SKM-1 treated with dmso at 0.1 percent for 144 hours (cell line): ENCODE results near the gene ZNF318.
"Not testable (repeated sequence)": the region's sequence is repeated elsewhere in the genome, so short reads cannot be mapped to it uniquely, and the experiment has no call there.

Experiments
- DNase-seq: peaks from one replicate; lab custom pipeline; 2025; ENCODE audit not compliant: unreplicated experiment; lab: John Stamatoyannopoulos, UW

ZNF318 gene

GRCh38 chr6:43303751-43304331 is 65.6 kb downstream of the ZNF318 start:
- DNase-seq, result no peak

DNA sequence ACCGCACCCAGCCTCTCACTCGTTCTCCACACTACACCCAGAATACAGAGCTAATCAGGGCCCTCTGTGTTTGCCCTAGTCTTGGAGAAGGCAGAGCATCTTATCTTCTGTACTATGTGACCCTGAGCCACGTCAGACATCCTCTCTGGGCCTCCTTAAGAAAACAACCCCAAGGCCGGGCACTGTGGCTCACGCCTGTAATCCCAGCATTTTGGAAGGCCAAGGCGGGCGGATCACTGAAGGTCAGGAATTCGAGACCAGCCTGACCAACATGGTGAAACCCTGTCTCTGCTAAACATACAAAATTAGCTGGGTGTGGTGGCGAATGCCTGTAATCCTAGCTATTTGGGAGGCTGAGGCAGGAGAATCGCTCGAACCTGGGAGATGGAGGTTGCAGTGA is 66.4 kb downstream of the ZNF318 start:
- not testable (repeated sequence) for DNase-seq

DNA sequence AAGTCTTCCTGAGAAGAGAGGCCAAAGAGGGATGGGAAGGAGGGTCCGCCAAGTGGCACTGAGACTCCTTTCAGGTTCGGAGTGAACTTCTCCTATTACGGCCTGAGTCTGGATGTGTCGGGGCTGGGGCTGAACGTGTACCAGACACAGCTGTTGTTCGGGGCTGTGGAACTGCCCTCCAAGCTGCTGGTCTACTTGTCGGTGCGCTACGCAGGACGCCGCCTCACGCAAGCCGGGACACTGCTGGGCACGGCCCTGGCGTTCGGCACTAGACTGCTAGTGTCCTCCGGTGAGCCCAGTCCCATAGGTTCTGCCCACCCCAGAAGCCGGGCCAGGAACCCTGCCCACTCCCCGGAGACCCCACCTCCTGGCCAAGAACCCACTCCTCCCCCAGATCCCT is 67.3 kb downstream of the ZNF318 start:
- no peak for DNase-seq

DNA sequence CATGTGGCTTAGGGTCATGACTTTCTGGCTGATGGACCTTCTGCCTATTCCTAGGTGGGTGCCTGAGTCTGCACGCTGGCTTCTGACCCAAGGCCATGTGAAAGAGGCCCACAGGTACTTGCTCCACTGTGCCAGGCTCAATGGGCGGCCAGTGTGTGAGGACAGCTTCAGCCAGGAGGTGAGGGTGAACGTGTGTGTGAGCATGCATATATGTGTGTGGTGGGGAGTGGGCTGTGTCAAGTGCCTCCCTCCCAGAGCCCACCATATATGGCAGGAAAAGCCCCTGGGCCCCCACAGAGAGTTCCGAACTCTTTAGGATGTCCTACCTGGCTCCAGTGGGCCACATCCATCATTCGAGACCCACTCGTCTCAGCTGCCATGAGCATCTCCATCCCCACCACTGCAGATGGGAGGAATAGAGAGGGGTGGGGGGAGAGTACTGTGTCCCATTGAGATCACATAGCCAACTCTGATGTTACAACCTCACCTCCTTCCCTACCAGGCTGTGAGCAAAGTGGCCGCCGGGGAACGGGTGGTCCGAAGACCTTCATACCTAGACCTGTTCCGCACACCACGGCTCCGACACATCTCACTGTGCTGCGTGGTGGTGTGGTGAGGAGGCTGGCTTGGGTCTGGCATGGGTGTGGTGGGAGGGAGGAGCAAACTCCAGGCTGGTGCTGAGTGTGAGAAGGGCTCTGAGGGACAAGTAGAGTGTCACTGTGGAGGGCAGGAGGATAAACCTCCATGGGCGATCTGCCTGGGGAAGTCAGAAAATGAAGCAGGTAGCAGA is 68.2 kb downstream of the ZNF318 start:
- no peak for DNase-seq

DNA sequence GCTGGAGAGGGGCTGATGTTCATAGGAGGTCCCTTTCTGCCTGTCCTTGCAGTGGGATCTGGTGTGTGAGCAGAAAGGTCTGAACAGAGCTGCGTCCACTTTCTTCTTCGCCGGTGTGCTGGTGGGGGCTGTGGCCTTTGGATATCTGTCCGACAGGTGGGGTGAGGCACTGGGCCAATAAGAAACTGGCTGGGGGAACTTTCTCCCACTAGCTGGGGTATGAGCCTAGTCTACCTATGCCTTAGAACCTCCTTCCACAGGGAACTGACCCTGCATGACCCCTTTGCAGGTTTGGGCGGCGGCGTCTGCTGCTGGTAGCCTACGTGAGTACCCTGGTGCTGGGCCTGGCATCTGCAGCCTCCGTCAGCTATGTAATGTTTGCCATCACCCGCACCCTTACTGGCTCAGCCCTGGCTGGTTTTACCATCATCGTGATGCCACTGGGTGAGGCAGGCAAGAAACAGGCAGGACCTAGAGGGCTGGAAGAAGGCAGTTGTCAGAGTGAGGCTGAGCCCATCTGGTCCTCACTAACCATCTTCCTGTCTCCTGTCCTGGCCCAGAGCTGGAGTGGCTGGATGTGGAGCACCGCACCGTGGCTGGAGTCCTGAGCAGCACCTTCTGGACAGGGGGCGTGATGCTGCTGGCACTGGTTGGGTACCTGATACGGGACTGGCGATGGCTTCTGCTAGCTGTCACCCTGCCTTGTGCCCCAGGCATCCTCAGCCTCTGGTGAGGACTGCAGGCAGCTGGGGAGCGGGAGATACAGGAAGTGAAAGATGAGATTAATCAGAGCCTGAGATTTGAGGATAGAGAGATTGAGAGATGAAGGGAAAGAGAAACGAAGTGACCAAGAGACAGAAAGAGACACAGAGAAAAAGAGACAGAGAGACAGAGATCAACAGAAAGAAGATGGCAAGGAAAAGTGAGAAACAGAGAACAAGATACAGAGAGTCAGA is 69.8 kb downstream of the ZNF318 start:
- DNase-seq, result no peak

DNA sequence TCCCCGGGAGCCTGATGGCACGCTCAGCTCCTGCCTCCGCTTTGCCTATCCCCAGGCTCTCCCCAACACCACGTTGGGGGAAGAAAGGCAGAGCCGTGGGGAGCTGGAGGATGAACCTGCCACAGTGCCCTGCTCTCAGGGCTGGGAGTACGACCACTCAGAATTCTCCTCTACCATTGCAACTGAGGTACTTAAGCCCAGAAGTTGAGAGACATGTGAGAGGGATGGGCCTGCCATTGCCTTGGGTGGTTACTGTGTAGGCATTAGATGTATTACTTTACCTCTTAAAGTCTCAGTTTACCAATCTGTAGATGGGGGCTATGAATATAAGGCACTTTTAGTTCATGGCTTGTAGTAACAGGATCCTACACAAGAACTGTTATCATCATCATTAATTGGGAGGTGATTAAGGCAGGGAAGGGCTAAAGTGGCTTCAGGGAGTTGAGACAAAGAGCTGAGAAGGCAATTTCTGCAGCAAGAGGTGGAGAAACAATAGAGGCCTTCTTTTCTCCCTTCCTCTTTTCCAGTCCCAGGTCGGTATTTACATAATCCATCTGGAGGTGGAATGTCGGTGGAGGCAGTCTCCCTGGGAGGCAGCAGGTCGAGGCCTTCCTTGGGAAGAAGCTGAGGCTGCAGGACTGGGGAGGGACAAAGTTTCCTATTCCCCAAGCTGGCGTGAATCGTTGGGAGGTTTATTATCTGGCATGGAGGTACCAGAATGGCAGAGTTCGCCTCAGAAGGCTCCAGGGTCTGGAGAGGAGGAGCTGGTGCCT is 70.7 kb downstream of the ZNF318 start:
- DNase-seq, result no peak

- no peak for DNase-seq
These were observed 71.5 kb downstream of the ZNF318 start, which contains the start of gene SLC22A7 for GRCh38 chr6:43297644-43298564. Gene SLC22A7, plus strand, starts transcription at chr6:43298260. Its CDS starts 99 bp downstream, at chr6:43298359.

DNA sequence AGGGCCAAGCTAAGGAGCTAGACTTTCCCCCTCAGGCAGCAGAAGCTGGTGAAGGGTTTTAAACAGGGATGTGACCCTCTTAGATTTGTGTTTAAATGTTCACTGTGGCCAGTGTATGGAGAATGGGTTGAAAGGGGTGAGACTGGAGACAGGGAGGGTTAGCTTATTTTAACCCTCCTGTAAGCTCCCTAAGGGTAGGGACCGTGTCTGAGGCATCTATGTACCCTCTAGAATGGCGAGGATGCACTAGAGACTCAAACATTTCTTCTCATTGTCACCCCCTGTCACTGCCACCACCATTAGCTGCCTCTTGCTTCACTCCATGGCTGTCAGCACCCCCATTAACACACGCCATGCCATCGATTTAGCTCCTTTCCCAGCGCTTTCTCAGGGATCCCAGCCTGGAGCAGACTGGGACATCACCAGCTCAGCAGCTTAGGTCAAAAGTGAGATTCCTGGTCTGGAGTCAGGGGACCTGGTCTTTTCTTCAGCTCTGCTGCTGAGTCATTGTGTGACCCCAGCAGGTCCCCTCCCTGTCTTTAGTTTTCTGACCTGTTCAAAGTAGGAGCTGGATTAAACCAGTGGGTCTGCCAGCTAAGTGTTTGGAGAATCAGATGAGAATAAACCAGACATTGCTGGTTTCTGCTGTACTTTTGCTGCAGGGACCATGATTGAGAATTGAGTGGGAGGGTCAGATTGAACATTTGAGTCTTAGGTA is 72.5 kb downstream of the ZNF318 start:
- no peak for DNase-seq

DNA sequence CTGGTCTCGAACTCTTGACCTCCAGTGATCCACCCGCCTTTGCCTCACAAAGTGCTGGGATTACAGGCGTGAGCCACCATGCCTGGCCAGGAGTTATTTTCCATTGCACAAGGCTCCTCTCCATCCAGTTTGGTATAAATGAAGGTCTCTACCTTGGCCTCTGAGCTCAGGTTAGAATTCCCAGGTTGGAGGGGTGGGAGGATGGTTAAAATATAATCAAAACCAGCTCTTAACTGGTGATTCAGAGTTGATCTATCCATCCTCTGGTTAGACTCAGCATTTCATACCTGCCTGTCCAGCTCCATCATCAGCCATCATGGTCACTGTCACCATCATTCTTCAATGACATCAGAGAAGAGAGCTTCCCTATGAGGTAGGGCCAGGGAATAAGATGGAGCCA is 74.0 kb downstream of the ZNF318 start:
- no peak for DNase-seq

GRCh38 chr6:43294536-43294935 is 74.9 kb downstream of the ZNF318 start:
- DNase-seq, result no peak

DNA sequence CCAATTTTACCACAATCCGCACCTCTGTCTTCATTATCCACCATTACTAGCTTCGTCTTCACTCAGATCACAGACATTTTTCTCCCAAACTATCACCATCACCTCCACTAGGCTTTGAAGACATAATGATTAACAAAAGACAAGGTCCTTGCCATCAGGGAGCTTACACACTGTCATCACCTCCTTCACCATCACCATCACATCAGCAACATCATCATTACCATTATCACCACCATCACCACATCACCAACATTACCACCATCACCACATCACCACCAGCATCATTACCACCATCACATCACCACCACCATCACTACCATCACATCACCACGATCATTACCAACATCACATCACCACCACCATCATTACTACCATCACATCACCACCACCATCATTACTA is 75.7 kb downstream of the ZNF318 start:
- DNase-seq, result no peak

GRCh38 chr6:43292763-43293318 is 76.6 kb downstream of the ZNF318 start:
- DNase-seq, result no peak

DNA sequence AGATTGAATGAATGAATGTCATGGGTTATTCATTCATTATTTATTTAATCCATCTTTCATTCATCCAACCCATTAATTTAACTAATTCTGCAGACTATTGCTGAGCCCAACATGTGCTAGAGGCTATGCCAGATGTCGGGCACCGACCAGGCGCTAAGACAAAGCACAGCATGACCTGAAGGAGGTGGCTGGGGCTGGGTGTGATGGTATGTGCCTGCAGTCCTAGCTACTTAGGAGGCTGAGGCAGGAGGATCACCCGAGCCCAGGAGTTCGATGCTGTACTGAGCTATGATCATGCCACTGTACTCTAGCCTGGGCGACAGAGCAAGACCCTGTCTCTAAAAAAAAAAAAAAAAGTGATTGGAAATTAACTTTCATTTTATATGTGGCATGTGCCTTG is 77.1 kb downstream of the ZNF318 start:
- no peak for DNase-seq

DNA sequence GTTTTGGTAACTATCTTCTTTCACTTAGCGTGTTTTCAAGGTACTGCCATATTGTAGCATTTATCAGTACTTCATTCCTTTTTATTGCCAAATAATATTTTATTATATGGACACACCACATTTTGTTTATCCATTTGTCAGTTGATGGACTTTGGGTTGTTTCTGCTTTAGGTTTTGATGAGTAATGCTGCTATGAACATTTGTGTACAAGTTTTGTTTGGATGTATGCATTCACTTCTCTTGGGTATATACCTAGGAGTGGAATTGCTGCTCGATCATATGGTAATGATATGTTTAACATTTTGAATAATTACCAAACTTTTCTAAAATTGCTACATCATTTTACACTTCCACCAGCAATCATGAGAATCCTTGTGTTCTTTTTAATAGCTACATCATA is 77.7 kb downstream of the ZNF318 start:
- no peak for DNase-seq

DNA sequence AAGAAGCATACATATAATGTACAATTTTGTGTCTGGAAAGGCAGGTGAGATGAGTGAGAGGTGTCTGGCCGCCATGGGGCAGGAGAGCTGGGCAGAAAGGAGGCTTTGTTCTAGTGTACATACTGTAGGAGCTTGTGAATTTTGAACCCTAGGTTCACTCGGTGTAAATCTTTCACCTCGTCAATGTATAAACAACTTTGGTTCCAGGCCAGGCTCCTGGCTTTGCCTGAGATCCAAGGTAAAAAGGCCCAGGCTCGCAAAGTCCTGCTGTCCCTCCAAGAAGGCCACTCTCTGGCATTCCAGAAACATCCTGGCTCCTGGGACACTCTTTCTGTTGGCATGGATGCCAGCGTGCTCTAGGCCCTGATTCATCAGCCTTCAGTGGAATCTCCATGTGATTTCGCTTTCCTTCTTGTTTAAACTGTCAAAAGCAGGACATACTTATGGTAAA is 78.5 kb downstream of the ZNF318 start:
- DNase-seq, result no peak

- DNase-seq, result no peak
These were observed 79.0 kb downstream of the ZNF318 start for GRCh38 chr6:43290339-43290904.

DNA sequence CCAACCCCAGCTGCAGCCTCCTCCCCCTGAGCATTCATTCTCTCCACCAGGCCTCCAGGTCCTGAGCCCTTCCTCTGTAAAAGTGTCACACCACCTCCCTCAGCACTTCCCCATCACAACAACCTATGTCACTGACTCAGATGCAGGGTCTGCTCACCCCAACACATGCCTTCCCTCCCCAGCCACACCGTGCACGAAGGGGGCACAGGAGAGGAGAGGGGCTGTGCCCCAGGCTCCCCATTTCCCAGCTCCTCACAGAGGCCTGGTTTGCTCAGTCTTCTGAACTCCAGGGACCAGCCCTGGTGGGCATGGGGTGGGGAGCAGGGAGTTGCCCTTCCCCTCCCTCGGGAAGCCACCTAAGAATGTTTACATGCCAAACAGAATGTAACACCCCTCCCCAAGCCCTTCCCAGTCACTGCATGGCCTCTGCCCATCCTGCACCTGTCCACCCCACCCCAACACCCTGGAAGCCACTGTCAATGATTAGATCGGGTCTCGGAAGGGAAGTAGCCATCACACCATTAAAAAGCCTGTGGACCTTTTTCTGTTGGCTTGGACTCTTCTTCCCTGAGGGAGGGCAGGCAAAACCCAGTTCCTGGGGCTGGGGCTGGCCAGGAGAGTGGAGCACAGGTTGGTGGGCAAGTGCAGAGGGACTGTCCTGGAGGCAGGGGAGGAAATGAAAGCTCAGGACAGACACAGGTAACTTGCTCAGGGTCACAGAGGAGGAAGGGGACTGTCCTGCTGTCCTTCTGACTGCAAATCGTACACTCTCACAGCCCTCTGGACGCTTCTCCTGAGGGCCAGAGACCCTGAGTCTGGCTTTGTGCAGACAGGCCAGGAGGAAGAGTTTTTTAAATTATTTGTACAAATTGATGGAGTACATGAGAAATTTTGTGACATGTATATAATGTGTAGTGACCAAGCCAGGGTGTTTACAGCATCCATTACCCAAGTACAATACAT is 81.4 kb downstream of the ZNF318 start:
- DNase-seq, result no peak
